ENCODE results near the gene ZNF396. TPM values are rescaled to one million over a fixed set of nuclear protein-coding genes. Genes with fewer than 3 reads are reported as not detected.

ZNF396 gene
- total and polyA plus RNA-seq, 9 donors = 0.83 to 2.9 (median 1.7) TPM

DNA sequence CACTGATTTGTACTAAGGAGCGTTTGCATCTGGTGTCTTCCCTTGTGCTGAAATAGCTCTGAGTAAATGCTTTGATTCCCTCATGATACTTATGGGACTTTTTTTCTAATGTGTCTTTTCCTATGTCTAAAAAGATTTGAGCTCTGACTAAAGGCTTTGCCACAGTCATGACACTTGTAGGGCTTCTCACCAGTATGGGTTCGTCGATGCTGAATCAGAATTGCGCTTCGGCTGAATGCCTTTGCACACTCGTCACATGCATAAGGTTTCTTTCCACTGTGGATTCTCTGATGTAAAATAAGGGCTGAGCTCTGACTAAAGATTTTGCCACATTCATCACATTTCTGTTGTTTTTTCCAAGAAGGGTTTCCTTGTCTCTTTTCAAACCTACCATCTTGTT lies 8.0 kb downstream of the ZNF396 start:
- H3K27ac ChIP-seq = no peak overlapping the region

DNA sequence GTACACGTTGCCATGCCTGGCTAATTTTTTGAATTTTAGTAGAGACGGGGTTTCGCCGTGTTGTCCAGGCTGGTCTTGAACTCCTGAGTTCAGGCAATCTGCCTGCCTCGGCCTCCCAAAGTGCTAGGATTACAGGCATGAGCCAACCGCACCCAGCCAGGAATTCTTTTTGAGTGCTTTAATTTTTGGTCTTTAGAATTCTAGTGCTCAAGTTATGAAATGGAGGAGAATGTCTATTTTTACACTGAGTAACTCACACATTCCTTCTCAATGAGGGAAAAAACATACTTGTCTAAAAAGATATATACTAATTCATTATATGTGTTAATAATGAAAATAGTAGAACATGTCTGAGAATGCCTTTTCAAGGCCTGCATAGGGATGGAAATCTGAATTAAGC lies 8.5 kb downstream of the ZNF396 start:
- 95 to 97% (median 95%) methylated on average over 6 of the region's 6 CpGs for WGBS, 3 donors
- H3K27ac ChIP-seq = no peak overlapping the region
- H3K4me3 ChIP-seq = no peak overlapping the region

More for the DNA sequence above, 8.0 kb downstream of the ZNF396 start:
- H3K9me3 ChIP-seq = no peaks in the 10 kb centered on the region
- no peaks in the 10 kb centered on the region for H3K4me1 ChIP-seq (ENCODE audit: insufficient read depth)
- DNase-seq = no peak
- TF ChIP-seq POLR2A (IDR thresholded peaks at IDR 0.05) = no peak
- TF ChIP-seq, protein P1, sequence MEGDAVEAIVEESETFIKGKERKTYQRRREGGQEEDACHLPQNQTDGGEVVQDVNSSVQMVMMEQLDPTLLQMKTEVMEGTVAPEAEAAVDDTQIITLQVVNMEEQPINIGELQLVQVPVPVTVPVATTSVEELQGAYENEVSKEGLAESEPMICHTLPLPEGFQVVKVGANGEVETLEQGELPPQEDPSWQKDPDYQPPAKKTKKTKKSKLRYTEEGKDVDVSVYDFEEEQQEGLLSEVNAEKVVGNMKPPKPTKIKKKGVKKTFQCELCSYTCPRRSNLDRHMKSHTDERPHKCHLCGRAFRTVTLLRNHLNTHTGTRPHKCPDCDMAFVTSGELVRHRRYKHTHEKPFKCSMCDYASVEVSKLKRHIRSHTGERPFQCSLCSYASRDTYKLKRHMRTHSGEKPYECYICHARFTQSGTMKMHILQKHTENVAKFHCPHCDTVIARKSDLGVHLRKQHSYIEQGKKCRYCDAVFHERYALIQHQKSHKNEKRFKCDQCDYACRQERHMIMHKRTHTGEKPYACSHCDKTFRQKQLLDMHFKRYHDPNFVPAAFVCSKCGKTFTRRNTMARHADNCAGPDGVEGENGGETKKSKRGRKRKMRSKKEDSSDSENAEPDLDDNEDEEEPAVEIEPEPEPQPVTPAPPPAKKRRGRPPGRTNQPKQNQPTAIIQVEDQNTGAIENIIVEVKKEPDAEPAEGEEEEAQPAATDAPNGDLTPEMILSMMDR (IDR thresholded peaks at IDR 0.05) = no peak
- H3K27me3 ChIP-seq = no peaks in the 10 kb centered on the region
- no peaks in the 10 kb centered on the region for H3K36me3 ChIP-seq
- intact Hi-C loops (cut with DNase I) = no loop called here
- WGBS, 3 donors = 92 to 96% (median 94%) methylated on average over 6 of the region's 6 CpGs
- no peak overlapping the region for H3K4me3 ChIP-seq

DNA sequence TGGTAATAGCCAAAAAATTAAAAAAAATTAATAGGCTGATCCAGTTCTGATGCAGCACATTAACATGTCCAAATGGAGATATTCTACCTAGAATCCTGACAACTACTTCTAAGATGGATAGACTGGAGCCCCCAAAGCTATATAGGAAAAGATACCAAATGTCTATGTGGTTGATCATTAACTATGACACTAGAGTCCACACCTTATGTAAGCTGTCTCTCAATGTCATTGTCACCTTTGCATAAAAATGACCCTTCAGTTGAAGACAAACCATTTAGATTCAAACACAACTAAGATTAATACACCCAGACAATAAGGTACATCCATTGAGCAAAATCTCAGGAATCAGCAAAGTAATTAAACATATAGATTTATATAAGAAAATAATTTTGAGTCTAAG lies 14.6 kb downstream of the ZNF396 start:
- H3K9me3 ChIP-seq = no peaks in the 10 kb centered on the region
- no peak for TF ChIP-seq EP300 (IDR thresholded peaks at IDR 0.05)
- TF ChIP-seq, protein P1 (IDR thresholded peaks at IDR 0.05) = no peak
- TF ChIP-seq POLR2A (IDR thresholded peaks at IDR 0.05) = no peak
- H3K4me3 ChIP-seq = no peak overlapping the region
- H3K27ac ChIP-seq = no peak overlapping the region
- no peaks in the 10 kb centered on the region for H3K36me3 ChIP-seq
- DNase-seq = no peak
- H3K4me1 ChIP-seq (ENCODE audit: insufficient read depth) = no peaks in the 10 kb centered on the region
- H3K27me3 ChIP-seq = no peaks in the 10 kb centered on the region
- intact Hi-C loops (cut with DNase I) = no loop called here

More for the DNA sequence above, 8.5 kb downstream of the ZNF396 start:
- Histone ChIP-seq H3K9me3 (no peaks in the 10 kb centered on the region), H3K4me1 (ENCODE audit: insufficient read depth) (no peaks in the 10 kb centered on the region), H3K27me3 (no peaks in the 10 kb centered on the region), H3K36me3 (no peaks in the 10 kb centered on the region)
- TF ChIP-seq EP300 (IDR thresholded peaks at IDR 0.05) (no peak), POLR2A (IDR thresholded peaks at IDR 0.05) (no peak)
- TF ChIP-seq, protein P1 (IDR thresholded peaks at IDR 0.05) = no peak
- intact Hi-C loops (cut with DNase I) = no loop called here
- DNase-seq = no peak

DNA sequence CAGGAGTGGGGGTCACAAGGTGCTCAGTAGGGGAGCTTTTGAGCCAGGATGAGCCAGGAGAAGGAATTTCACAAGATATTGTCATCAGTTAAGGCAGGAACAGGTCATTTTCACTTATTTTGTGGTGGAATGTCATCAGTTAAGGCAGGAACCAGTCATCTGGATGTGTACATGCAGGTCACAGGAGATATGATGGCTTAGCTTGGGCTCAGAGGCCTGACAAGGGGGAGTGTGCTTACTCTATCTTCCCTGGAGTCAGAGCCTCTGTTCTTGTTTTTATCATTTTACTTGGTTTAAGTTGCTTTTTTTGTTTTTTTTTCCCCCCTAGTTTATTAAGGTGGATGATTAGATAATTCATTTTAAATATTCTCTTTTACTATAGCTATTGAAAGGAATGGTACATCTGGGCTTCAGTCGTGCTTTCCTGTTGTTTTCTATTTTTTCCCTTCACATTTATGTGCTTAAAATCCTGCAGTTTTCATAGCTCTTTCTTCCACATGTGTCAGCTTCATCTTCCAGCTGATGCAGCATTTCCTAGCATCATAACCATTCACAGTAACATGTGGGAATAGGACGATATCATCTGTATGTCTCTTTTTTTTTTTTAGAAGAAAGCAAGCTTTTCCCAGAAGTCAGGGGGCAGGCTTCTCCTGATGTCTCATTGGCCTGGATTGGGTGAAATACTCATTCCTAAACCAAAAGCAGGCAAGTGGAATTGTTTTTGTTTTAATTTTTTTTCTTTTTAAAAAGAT lies 15.4 kb downstream of the ZNF396 start:
- no peaks in the 10 kb centered on the region for H3K9me3 ChIP-seq
- intact Hi-C loops (cut with DNase I) = no loop called here
- H3K27me3 ChIP-seq = no peaks in the 10 kb centered on the region
- no peaks in the 10 kb centered on the region for H3K4me1 ChIP-seq (ENCODE audit: insufficient read depth)
- H3K36me3 ChIP-seq = no peaks in the 10 kb centered on the region
- TF ChIP-seq POLR2A (IDR thresholded peaks at IDR 0.05) (no peak), EP300 (IDR thresholded peaks at IDR 0.05) (no peak)
- TF ChIP-seq, protein P1 (IDR thresholded peaks at IDR 0.05) = no peak
- H3K4me3 ChIP-seq = no peak overlapping the region
- DNase-seq = no peak
- no peak overlapping the region for H3K27ac ChIP-seq
- 41 to 50% (median 49%) methylated on average over 2 of the region's 2 CpGs for WGBS, 3 donors
